A549 (cell line): ENCODE data around the gene MED10. TPM values are rescaled to one million over a fixed set of nuclear protein-coding genes. Genes with fewer than 3 reads are reported as not detected.

Source experiments
- ATAC-seq, 2 experiments: fragments of 200-7000 bp in 1 of 2; fragments of >200 bp in 1 of 2; cut with Nextera tagmentation in 1 of 2; cut with Tn5 transposase in 1 of 2; 3 replicates each; pipeline versions ENCODE4 v1.8.0 to v1.9.1; 2018 to 2020; ENCODE audit warnings: mild to moderate bottlenecking in 1 of 2, moderate library complexity in 1 of 2
- CTCF ChIA-PET: fragments of 300-600 bp; sonication (Branson Sonifier 250); formaldehyde crosslinking; extraction: SDS; loops from one replicate; lab custom pipeline; 2021; ENCODE audit warnings: antibody characterized with exemption, inconsistent platforms; lab: Yijun Ruan, JAX
- POLR2A ChIA-PET: fragments of 350-600 bp; formaldehyde crosslinking; extraction: SDS; loops from one replicate; lab custom pipeline; 2021; ENCODE audit warnings: antibody characterized with exemption, inconsistent platforms; lab: Yijun Ruan, JAX
- DNase-seq, 2 experiments: peaks; one replicate each; pipeline versions ENCODE4 v3.0.0 to v3.0.0-alpha.2; 2011 to 2016; ENCODE audit warnings: low read depth in 1 of 2, low spot score in 1 of 2
- FAIRE-seq: peaks from 2 replicates; lab custom pipeline; 2011; peaks lifted over from hg19 to GRCh38; lab: Jason Lieb, UNC
- H3K27ac ChIP-seq, 2 experiments: fragments of >200 bp; sonication (Bioruptor Twin); formaldehyde crosslinking; 3 replicates each; pipeline ENCODE4 v1.5.1; 2016 to 2017
- H3K4me1 ChIP-seq: fragments of >200 bp; sonication (Bioruptor Twin); formaldehyde crosslinking; 3 replicates; pipeline ENCODE4 v1.6.1; 2016
- H3K4me2 ChIP-seq: fragments of >200 bp; sonication (Bioruptor Twin); formaldehyde crosslinking; 3 replicates; pipeline ENCODE4 v1.6.1; 2016
- H3K4me3 ChIP-seq: fragments of >200 bp; sonication (Bioruptor Twin); formaldehyde crosslinking; 3 replicates; pipeline ENCODE4 v1.5.1; 2016
- H3K9me3 ChIP-seq: fragments of >200 bp; sonication (Bioruptor Twin); formaldehyde crosslinking; 3 replicates; pipeline ENCODE4 v1.6.1; 2016
- CBX2 ChIP-seq: fragments of 200-600 bp; sonication (generic); IDR thresholded peaks from 2 replicates; pipeline ENCODE4 v1.6.1; 2016; ENCODE audit warnings: low read depth, mild to moderate bottlenecking, borderline replicate concordance
- CHD2 ChIP-seq: fragments of 150-350 bp; IDR thresholded peaks from 2 replicates; pipeline ENCODE4 v1.6.1; 2014; ENCODE audit warnings: low read length; ENCODE audit not compliant: partially characterized antibody
- EHMT2 ChIP-seq: fragments of 200-600 bp; sonication (generic); IDR thresholded peaks from 2 replicates; pipeline ENCODE4 v1.6.1; 2016; ENCODE audit warnings: antibody characterized with exemption, low read depth, mild to moderate bottlenecking, moderate library complexity
- ESRRA ChIP-seq: fragments of 150-350 bp; IDR thresholded peaks from 2 replicates; pipeline ENCODE4 v1.6.1; 2014; ENCODE audit warnings: mild to moderate bottlenecking, low read length, borderline replicate concordance
- FOSL2 ChIP-seq, 2 experiments: fragments of 450-650 bp in 1 of 2; fragments of >200 bp in 1 of 2; sonication (Bioruptor Twin) in 1 of 2; formaldehyde crosslinking; IDR thresholded peaks; 2 replicates each; pipeline versions ENCODE4 v1.5.0 to v1.6.1; 2016 to 2020; ENCODE audit warnings: mild to moderate bottlenecking in 1 of 2, moderate library complexity in 1 of 2
- HOXB13 ChIP-seq: fragments of 250-450 bp; sonication (Bioruptor Pico); IDR thresholded peaks from 2 replicates; pipeline ENCODE4 v1.5.0; 2020; ENCODE audit warnings: low read depth, mild to moderate bottlenecking, moderate library complexity
- HOXB5 ChIP-seq: fragments of 250-450 bp; sonication (Bioruptor Pico); IDR thresholded peaks from 2 replicates; pipeline ENCODE4 v1.5.0; 2020; ENCODE audit warnings: mild to moderate bottlenecking, moderate library complexity
- JUN ChIP-seq, 2 experiments: fragments of >200 bp; sonication (Bioruptor Twin); formaldehyde crosslinking; IDR thresholded peaks; 2 replicates in 1 of 2; 3 replicates in 1 of 2; pipeline ENCODE4 v1.6.1; 2016 to 2017
- KDM5A ChIP-seq: fragments of 200-600 bp; sonication (generic); IDR thresholded peaks from 2 replicates; pipeline ENCODE4 v1.6.1; 2016; ENCODE audit warnings: antibody characterized with exemption, mild to moderate bottlenecking
- MYC ChIP-seq: IDR thresholded peaks from 2 replicates; pipeline ENCODE4 v1.6.1; 2012; ENCODE audit warnings: mild to moderate bottlenecking, inconsistent platforms, low read length, improper control_type of control experiment, borderline replicate concordance
- NPAS2 ChIP-seq: fragments of 250-450 bp; sonication (Bioruptor Pico); IDR thresholded peaks from 2 replicates; pipeline ENCODE4 v1.8.0; 2022; ENCODE audit warnings: mild to moderate bottlenecking, moderate library complexity, borderline replicate concordance
- PHF8 ChIP-seq: fragments of 200-600 bp; sonication (generic); IDR thresholded peaks from 2 replicates; pipeline ENCODE4 v1.6.1; 2016; ENCODE audit warnings: low read depth, mild to moderate bottlenecking, antibody characterized with exemption, moderate library complexity, borderline replicate concordance
- POLR2A ChIP-seq: IDR thresholded peaks from 2 replicates; pipeline ENCODE4 v1.6.1; 2012; ENCODE audit warnings: mild to moderate bottlenecking, low read length
- RAD21 ChIP-seq, 2 experiments: fragments of >200 bp in 1 of 2; sonication (Bioruptor Twin) in 1 of 2; formaldehyde crosslinking in 1 of 2; IDR thresholded peaks in 1 of 2; conservative IDR thresholded peaks in 1 of 2; 2 replicates in 1 of 2; 3 replicates in 1 of 2; pipeline ENCODE4 v1.6.1; 2012 to 2018; ENCODE audit warnings: inconsistent platforms in 1 of 2
- RCOR1 ChIP-seq: fragments of 150-350 bp; IDR thresholded peaks from 2 replicates; pipeline ENCODE4 v1.6.1; 2014; ENCODE audit warnings: antibody characterized with exemption, low read length, low read depth
- RFX5 ChIP-seq: fragments of 450-650 bp; IDR thresholded peaks from 2 replicates; pipeline ENCODE4 v1.7.1; 2014; ENCODE audit warnings: antibody characterized with exemption, mild to moderate bottlenecking, moderate library complexity
- SREBF2 ChIP-seq: fragments of 450-650 bp; IDR thresholded peaks from 2 replicates; pipeline ENCODE4 v1.6.1; 2014; ENCODE audit warnings: mild to moderate bottlenecking, moderate library complexity
- ZNF302 ChIP-seq: fragments of 250-450 bp; sonication (Bioruptor Pico); IDR thresholded peaks from 2 replicates; pipeline ENCODE4 v1.9.0; 2021; ENCODE audit warnings: inconsistent platforms, mild to moderate bottlenecking, moderate library complexity
- WGBS: methylation state at CpG from one replicate; pipeline ENCODE4 v1.1.6; 2017; ENCODE audit errors: missing lambda C conversion rate; 5-methylcytosine and 5-hydroxymethylcytosine counted together
- polyA plus RNA-seq, 4 experiments: library from polyadenylated mRNA; depleted of rRNA in 3 of 4; stranded (reverse); fragments of >200 nt; fragmentation: RNase III in 1 of 4; extraction: RNeasy Plus Mini Kit Qiagen cat#74134 plus additional on column Dnase treatment in 1 of 4; gene quantifications; 2 replicates in 3 of 4; 3 replicates in 1 of 4; pipeline ENCODE4 v1.2.3, GENCODE V29; 2011 to 2017
- TF ChIP-seq, protein P1 (sequence below): IDR thresholded peaks from 2 replicates; pipeline ENCODE4 v1.6.1; 2012
- TF ChIP-seq, protein P2 (sequence below): fragments of 250-450 bp; sonication (Bioruptor Pico); IDR thresholded peaks from 2 replicates; pipeline ENCODE4 v1.5.0; 2021; ENCODE audit warnings: mild to moderate bottlenecking, moderate library complexity, borderline replicate concordance
- TF ChIP-seq, protein P3 (sequence below): fragments of >200 bp; sonication (Bioruptor Twin); formaldehyde crosslinking; IDR thresholded peaks from 3 replicates; pipeline ENCODE4 v1.6.1; 2016
- TF ChIP-seq, protein P4 (sequence below): fragments of >200 bp; sonication (Bioruptor Twin); formaldehyde crosslinking; IDR thresholded peaks from 2 replicates; pipeline ENCODE4 v1.6.1; 2016
- TF ChIP-seq, protein P5 (sequence below): fragments of 150-350 bp; IDR thresholded peaks from 2 replicates; pipeline ENCODE4 v1.6.1; 2014; ENCODE audit warnings: low read depth, mild to moderate bottlenecking, low read length

The MED10 gene
- polyA plus RNA-seq, 2 of the 4 experiments (the other 2 are of a cell fraction), result 56.7 to 59.4 TPM

DNA sequence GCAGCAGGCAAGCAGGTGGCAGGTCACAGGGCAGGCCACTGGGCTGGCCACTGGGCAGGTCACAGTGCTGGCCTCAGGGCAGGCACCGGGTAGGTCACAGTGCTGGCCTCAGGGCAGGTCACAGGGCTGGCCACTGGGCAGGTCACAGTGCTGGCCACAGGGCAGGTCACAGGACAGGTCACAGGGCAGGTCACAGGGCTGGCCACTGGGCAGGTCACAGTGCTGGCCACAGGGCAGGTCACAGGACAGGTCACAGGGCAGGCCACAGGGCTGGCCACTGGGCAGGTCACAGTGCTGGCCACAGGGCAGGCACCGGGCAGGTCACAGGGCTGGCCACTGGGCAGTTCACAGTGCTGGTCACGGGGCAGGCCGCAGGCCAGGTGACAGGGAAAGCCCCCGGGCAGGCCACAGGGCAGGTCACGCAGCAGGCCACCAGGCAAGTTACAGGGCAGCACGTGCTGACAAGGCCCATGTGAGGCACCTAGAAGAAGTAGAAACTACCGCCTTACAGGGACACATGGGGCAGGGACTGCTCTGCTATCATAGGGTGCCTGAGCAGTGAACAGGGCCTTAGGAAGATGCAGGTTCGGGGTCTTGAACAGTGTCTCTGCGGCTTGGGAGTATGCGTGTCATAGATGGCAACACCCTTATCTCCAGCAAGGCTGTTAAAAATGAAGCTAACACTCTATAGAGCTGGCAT lies 18.6 kb upstream of the MED10 start:
- Histone ChIP-seq H3K4me3 (no peak overlapping the region), H3K9me3 (peaks cover 9% of the 10 kb centered on the region; the same call in 2 of the 3 replicates), H3K4me1 (no peaks in the 10 kb centered on the region), H3K4me2 (no peak overlapping the region), H3K27ac (no peak overlapping the region)
- DNase-seq, result no peak
- ChIA-PET CTCF (no interaction called here), POLR2A (no interaction called here)
- 49% methylated on average over 3 of the region's 11 CpGs for WGBS
- TF ChIP-seq, protein P1, sequence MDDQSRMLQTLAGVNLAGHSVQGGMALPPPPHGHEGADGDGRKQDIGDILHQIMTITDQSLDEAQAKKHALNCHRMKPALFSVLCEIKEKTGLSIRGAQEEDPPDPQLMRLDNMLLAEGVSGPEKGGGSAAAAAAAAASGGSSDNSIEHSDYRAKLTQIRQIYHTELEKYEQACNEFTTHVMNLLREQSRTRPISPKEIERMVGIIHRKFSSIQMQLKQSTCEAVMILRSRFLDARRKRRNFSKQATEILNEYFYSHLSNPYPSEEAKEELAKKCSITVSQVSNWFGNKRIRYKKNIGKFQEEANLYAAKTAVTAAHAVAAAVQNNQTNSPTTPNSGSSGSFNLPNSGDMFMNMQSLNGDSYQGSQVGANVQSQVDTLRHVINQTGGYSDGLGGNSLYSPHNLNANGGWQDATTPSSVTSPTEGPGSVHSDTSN, result no peak
- no peak for TF ChIP-seq NPAS2 (CRISPR knock-in tag)
- no peak for TF ChIP-seq HOXB5 (CRISPR knock-in tag)
- no peak for TF ChIP-seq RCOR1
- no peak for ATAC-seq
- FAIRE-seq, result no peak

DNA sequence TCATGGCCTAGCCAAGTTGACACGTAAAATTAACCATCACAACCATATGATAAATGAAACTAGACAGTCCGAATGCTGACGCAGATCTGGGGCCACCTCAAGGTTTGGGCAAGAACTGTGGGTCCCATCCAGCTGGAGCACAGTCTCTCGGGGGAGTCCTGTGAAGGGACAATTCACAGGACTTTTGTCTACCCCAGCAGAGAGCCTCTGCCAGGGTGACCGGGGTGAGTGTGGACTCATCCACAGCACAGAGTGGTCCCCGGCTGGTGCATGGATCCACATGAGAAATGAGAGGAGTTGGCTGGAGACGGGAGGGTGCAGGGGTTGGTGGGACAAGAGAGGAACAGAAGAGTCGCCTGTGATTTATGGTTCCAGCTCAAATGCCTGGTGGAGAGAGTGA lies 17.7 kb upstream of the MED10 start:
- POLR2A ChIA-PET, result no interaction called here

DNA sequence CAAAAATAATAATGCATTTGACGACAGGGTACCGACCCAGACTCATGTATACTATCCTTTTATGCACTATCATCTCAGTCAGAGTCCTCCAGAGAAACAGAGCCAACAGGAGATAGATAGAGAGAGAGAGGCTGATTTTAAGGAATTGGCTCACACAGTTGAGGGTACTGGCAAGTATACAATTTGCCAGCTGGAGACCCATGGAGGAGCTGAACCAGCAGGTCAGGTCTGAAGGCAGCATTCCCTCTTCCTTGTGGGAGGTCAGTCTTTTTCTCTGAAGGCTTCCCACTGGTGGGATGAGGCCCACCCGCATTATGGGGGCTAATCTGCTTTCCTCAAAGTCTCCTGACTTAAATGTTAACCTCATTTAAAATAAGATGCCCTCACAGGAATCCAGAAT lies 17.3 kb upstream of the MED10 start:
- no peaks in the 10 kb centered on the region for H3K4me1 ChIP-seq
- ChIA-PET CTCF (interaction anchor here (0.9 to 1.1 kb wide), 2 partner anchors 10 to 39 kb away, joined by 3 read pairs; no protein-coding TSS in a partner anchor), POLR2A (no interaction called here)
- FAIRE-seq (no peak), DNase-seq (no peak), ATAC-seq (no peak)
- H3K4me3 ChIP-seq, result no peak overlapping the region
- peaks cover 9% of the 10 kb centered on the region; the same call in 2 of the 3 replicates for H3K9me3 ChIP-seq
- H3K4me2 ChIP-seq, result no peak overlapping the region
- WGBS, result 4% methylated on average over 2 of the region's 3 CpGs
- no peak overlapping the region for H3K27ac ChIP-seq
- TF ChIP-seq EHMT2, result no peak
- no peak for TF ChIP-seq PHF8
- TF ChIP-seq RAD21 (conservative IDR thresholded peaks at IDR 0.05 in 1 of 2, IDR thresholded peaks at IDR 0.05 in 1 of 2), result no peak
- TF ChIP-seq CBX2, result no peak
- TF ChIP-seq, protein P2, sequence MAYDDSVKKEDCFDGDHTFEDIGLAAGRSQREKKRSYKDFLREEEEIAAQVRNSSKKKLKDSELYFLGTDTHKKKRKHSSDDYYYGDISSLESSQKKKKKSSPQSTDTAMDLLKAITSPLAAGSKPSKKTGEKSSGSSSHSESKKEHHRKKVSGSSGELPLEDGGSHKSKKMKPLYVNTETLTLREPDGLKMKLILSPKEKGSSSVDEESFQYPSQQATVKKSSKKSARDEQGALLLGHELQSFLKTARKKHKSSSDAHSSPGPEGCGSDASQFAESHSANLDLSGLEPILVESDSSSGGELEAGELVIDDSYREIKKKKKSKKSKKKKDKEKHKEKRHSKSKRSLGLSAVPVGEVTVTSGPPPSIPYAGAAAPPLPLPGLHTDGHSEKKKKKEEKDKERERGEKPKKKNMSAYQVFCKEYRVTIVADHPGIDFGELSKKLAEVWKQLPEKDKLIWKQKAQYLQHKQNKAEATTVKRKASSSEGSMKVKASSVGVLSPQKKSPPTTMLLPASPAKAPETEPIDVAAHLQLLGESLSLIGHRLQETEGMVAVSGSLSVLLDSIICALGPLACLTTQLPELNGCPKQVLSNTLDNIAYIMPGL (CRISPR knock-in tag), result no peak
- no peak for TF ChIP-seq SREBF2
- no peak for TF ChIP-seq KDM5A
- TF ChIP-seq MYC, result no peak
- TF ChIP-seq POLR2A, result no peak
- TF ChIP-seq JUN (IDR thresholded peaks at IDR 0.05), result no peak
- TF ChIP-seq, protein P3, sequence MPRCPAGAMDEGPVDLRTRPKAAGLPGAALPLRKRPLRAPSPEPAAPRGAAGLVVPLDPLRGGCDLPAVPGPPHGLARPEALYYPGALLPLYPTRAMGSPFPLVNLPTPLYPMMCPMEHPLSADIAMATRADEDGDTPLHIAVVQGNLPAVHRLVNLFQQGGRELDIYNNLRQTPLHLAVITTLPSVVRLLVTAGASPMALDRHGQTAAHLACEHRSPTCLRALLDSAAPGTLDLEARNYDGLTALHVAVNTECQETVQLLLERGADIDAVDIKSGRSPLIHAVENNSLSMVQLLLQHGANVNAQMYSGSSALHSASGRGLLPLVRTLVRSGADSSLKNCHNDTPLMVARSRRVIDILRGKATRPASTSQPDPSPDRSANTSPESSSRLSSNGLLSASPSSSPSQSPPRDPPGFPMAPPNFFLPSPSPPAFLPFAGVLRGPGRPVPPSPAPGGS, result no peak
- TF ChIP-seq CHD2, result no peak
- no peak for TF ChIP-seq HOXB5 (CRISPR knock-in tag)
- no peak for TF ChIP-seq ZNF302 (CRISPR knock-in tag)

More for the DNA sequence above, 17.7 kb upstream of the MED10 start:
- WGBS, result 30% methylated on average over 8 of the region's 8 CpGs
- H3K4me1 ChIP-seq, result no peaks in the 10 kb centered on the region
- H3K4me3 ChIP-seq, result no peak overlapping the region
- TF ChIP-seq RAD21 (conservative IDR thresholded peaks at IDR 0.05 in 1 of 2, IDR thresholded peaks at IDR 0.05 in 1 of 2) (no peak), HOXB13 (CRISPR knock-in tag) (no peak), ESRRA (no peak), KDM5A (no peak), NPAS2 (CRISPR knock-in tag) (no peak), FOSL2 (IDR thresholded peaks at IDR 0.05) (no peak), FOSL2 (CRISPR knock-in tag; IDR thresholded peaks at IDR 0.05) (no peak), RFX5 (no peak), SREBF2 (no peak)
- TF ChIP-seq, protein P4, sequence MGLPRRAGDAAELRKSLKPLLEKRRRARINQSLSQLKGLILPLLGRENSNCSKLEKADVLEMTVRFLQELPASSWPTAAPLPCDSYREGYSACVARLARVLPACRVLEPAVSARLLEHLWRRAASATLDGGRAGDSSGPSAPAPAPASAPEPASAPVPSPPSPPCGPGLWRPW, result no peak
- TF ChIP-seq, protein P5, sequence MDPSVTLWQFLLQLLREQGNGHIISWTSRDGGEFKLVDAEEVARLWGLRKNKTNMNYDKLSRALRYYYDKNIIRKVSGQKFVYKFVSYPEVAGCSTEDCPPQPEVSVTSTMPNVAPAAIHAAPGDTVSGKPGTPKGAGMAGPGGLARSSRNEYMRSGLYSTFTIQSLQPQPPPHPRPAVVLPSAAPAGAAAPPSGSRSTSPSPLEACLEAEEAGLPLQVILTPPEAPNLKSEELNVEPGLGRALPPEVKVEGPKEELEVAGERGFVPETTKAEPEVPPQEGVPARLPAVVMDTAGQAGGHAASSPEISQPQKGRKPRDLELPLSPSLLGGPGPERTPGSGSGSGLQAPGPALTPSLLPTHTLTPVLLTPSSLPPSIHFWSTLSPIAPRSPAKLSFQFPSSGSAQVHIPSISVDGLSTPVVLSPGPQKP, result no peak
- TF ChIP-seq, protein P2 (CRISPR knock-in tag), result no peak
- FAIRE-seq (no peak), DNase-seq (no peak), ATAC-seq (no peak)
- H3K9me3 ChIP-seq, result peaks cover 9% of the 10 kb centered on the region; the same call in 2 of the 3 replicates
- no peak overlapping the region for H3K4me2 ChIP-seq
- CTCF ChIA-PET, result interaction anchor here (0.9 kb wide), 1 partner anchor 10 kb away, joined by 3 read pairs; no protein-coding TSS in a partner anchor
- no peak overlapping the region for H3K27ac ChIP-seq
